Common myeloid progenitor, CD34-positive (primary cell): ENCODE data around the gene MORF4L1.
"Not testable (repeated sequence)": the region's sequence is repeated elsewhere in the genome, so short reads cannot be mapped to it uniquely, and the experiment has no call there.

Experiments
- CTCF ChIA-PET: fragments of 350-600 bp; sonication (Branson Sonifier 250); formaldehyde crosslinking; loops from one replicate; lab custom pipeline; 2021; ENCODE audit warnings: antibody characterized with exemption; lab: Charles Lee
- POLR2A ChIA-PET: fragments of 350-600 bp; sonication (Branson Sonifier 250); formaldehyde crosslinking; loops from one replicate; lab custom pipeline; 2021; ENCODE audit warnings: antibody characterized with exemption; lab: Charles Lee
- DNase-seq, 3 donors: peaks; one replicate each; pipeline versions ENCODE4 v3.0.0 to v3.0.0-alpha.2; 2013
- H3K27ac ChIP-seq, 2 experiments: 1 replicate in 1 of 2; 2 replicates in 1 of 2; pipeline ENCODE4 v1.7.0; 2013; ENCODE audit warnings: inconsistent platforms in 2 of 2, low read length in 2 of 2, mild to moderate bottlenecking in 2 of 2, low read depth in 1 of 2, moderate library complexity in 1 of 2; ENCODE audit not compliant: severe bottlenecking in 2 of 2, insufficient read depth in 1 of 2, poor library complexity in 1 of 2
- H3K27me3 ChIP-seq, 5 experiments: replicated peaks in 2 of 5; 1 replicate in 3 of 5; 2 replicates in 2 of 5; pipeline versions ENCODE4 v1.6.1 to v1.7.0; 2013; ENCODE audit warnings: low read length in 4 of 5, mild to moderate bottlenecking in 2 of 5, moderate library complexity in 2 of 5, inconsistent platforms in 1 of 5; ENCODE audit not compliant: insufficient read depth in 5 of 5, control insufficient read depth in 4 of 5
- H3K36me3 ChIP-seq, 4 experiments: 1 replicate in 2 of 4; 2 replicates in 2 of 4; pipeline versions ENCODE4 v1.6.1 to v1.7.0; 2013; ENCODE audit warnings: low read length in 3 of 4, control low read depth in 1 of 4, mild to moderate bottlenecking in 1 of 4; ENCODE audit not compliant: control insufficient read depth in 4 of 4, insufficient read depth in 4 of 4
- H3K4me1 ChIP-seq, 4 experiments: 1 replicate in 3 of 4; 2 replicates in 1 of 4; pipeline versions ENCODE4 v1.6.1 to v1.7.1; 2013; ENCODE audit warnings: low read length in 3 of 4, mild to moderate bottlenecking in 3 of 4, control low read depth in 1 of 4, inconsistent platforms in 1 of 4, moderate library complexity in 1 of 4; ENCODE audit not compliant: control insufficient read depth in 4 of 4, insufficient read depth in 4 of 4; ENCODE audit errors: control extremely low read depth in 1 of 4
- H3K4me3 ChIP-seq, 7 experiments: 1 replicate in 4 of 7; 2 replicates in 3 of 7; pipeline versions ENCODE4 v1.5.1 to v1.7.0; 2013; ENCODE audit warnings: mild to moderate bottlenecking in 7 of 7, low read length in 6 of 7, moderate library complexity in 6 of 7, inconsistent platforms in 2 of 7, low read depth in 2 of 7, control low read depth in 1 of 7; ENCODE audit not compliant: insufficient read depth in 4 of 7, control insufficient read depth in 1 of 7; ENCODE audit errors: extremely low read depth in 1 of 7
- H3K9me3 ChIP-seq, 5 experiments: 1 replicate in 4 of 5; 2 replicates in 1 of 5; pipeline versions ENCODE4 v1.6.1 to v1.7.1; 2013; ENCODE audit warnings: low read length in 4 of 5, mild to moderate bottlenecking in 2 of 5, inconsistent platforms in 1 of 5, low read depth in 1 of 5, moderate library complexity in 1 of 5; ENCODE audit not compliant: control insufficient read depth in 4 of 5, insufficient read depth in 2 of 5; ENCODE audit errors: control extremely low read depth in 1 of 5
- WGBS: methylation state at CpG from one replicate; pipeline ENCODE4 v1.1.5; 2013; ENCODE audit not compliant: insufficient coverage; 5-methylcytosine and 5-hydroxymethylcytosine counted together

MORF4L1 gene

GRCh38 chr15:78923015-78923414 lies 50.3 kb downstream of the MORF4L1 start:
- Histone ChIP-seq H3K36me3 (peaks cover 11 to 51% (median 42%) of the 10 kb centered on the region in 4 experiments), H3K27ac (no peak overlapping the region), H3K4me3 (no peak overlapping the region), H3K27me3 (no peaks in the 10 kb centered on the region), H3K4me1 (no peaks in the 10 kb centered on the region), H3K9me3 (no peaks in the 10 kb centered on the region)
- ChIA-PET POLR2A (no interaction called here), CTCF (interaction anchor here (2.6 kb wide), 1 partner anchor 13 kb away, joined by 11 read pairs; no protein-coding TSS in a partner anchor)
- WGBS, result 95% methylated on average over 6 of the region's 7 CpGs
- no peak for DNase-seq

DNA sequence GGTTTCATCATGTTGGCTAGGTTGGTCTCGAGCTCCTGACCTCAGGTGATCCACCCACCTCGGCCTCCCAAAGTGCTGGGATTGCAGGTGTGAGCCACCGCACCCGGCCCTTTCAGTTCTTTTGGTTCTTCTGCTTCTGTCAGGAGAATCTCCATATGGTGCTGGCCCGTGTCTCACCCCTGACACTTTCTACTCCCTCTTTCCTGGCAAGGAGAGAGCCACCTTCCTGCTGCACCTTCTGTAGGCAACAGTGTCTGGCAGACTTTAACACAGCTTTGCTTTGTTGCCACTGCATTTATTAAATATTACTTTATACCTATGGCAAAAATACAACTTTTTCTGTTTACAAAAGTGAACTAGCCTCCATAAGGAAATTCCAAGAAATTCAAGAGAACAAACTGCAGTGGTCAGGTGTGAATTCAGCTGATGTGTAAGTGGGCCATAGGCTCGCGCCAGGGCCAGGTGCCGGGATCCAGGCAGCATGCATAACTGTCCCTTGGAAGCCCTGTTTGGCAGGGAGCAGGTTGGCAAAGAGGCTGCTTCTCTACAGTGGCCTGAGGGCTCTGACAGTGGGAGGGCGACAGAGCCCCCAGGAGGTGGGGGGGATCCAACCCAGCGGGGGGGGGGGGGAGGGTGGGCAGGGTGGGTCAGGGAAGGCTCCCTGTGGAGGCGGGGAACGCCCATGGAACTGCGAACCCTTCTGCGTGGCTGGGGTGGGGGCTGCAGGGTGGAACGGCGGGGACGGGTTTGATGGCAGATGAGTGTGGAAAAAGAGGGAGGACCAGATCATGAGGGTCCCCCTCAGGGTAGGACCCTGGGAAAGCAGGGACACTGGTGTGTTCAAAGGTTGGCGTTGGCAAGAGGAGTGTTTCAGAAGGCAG lies 51.0 kb downstream of the MORF4L1 start:
- 97% methylated on average over 14 of the region's 18 CpGs for WGBS
- no peak overlapping the region for H3K4me3 ChIP-seq
- H3K4me1 ChIP-seq, result no peaks in the 10 kb centered on the region
- no peaks in the 10 kb centered on the region for H3K27me3 ChIP-seq
- no peak for DNase-seq
- CTCF ChIA-PET, result interaction anchor here (1.3 to 2.3 kb wide), 3 partner anchors 9 to 103 kb away, joined by 3 to 11 read pairs (median 7); no protein-coding TSS in a partner anchor
- H3K9me3 ChIP-seq, result no peaks in the 10 kb centered on the region
- POLR2A ChIA-PET, result no interaction called here
- H3K36me3 ChIP-seq, result peaks cover 11 to 49% (median 37%) of the 10 kb centered on the region in 4 experiments
- H3K27ac ChIP-seq, result no peak overlapping the region

DNA sequence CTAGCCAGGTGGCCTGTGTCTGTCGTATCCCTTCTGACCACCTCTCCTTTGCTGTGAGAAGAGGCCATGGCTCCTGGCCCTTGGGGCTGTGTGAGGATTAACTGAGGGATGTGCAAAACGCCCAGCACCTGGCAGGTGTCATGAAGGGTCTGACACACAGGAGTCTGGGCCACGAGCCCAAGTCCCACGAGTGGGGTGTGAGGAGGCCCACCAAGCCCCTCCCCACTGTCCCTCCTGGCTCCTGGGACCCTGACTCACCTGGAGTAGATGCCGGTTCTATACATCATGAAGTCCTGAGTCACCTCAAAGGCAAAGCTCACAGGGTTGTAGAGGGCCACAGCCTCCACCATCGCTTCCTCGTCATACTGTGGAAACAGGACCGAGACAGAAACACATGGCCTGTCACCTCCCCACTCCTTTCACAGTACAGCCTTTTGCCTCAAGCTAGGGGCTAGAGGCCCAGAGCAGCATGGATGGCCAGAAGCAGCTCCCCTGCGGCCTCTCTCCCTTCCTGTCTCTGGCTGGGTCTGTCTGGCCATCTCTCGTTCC lies 52.5 kb downstream of the MORF4L1 start:
- H3K4me3 ChIP-seq, result no peak overlapping the region
- H3K27ac ChIP-seq, result no peak overlapping the region
- H3K36me3 ChIP-seq, result peaks cover 6 to 43% (median 33%) of the 10 kb centered on the region in 4 experiments
- no peaks in the 10 kb centered on the region for H3K9me3 ChIP-seq
- 100% methylated on average over 8 of the region's 10 CpGs for WGBS
- no peak for DNase-seq
- H3K4me1 ChIP-seq, result no peaks in the 10 kb centered on the region
- ChIA-PET CTCF (interaction anchor here (1.3 to 2.3 kb wide), 3 partner anchors 10 to 102 kb away, joined by 3 to 11 read pairs (median 7); no protein-coding TSS in a partner anchor), POLR2A (no interaction called here)
- H3K27me3 ChIP-seq, result no peaks in the 10 kb centered on the region

GRCh38 chr15:78925956-78926743 lies 53.5 kb downstream of the MORF4L1 start:
- 97% methylated on average over 5 of the region's 5 CpGs for WGBS
- H3K4me3 ChIP-seq, result no peak overlapping the region
- POLR2A ChIA-PET, result no interaction called here
- DNase-seq, result no peak
- no peak overlapping the region for H3K27ac ChIP-seq
- CTCF ChIA-PET, result interaction anchor here (1.3 to 2.3 kb wide), 3 partner anchors 10 to 81 kb away, joined by 3 to 11 read pairs (median 4); no protein-coding TSS in a partner anchor
- H3K4me1 ChIP-seq, result no peaks in the 10 kb centered on the region
- no peaks in the 10 kb centered on the region for H3K27me3 ChIP-seq
- peaks cover 6 to 39% (median 29%) of the 10 kb centered on the region in 4 experiments for H3K36me3 ChIP-seq
- H3K9me3 ChIP-seq, result no peaks in the 10 kb centered on the region

DNA sequence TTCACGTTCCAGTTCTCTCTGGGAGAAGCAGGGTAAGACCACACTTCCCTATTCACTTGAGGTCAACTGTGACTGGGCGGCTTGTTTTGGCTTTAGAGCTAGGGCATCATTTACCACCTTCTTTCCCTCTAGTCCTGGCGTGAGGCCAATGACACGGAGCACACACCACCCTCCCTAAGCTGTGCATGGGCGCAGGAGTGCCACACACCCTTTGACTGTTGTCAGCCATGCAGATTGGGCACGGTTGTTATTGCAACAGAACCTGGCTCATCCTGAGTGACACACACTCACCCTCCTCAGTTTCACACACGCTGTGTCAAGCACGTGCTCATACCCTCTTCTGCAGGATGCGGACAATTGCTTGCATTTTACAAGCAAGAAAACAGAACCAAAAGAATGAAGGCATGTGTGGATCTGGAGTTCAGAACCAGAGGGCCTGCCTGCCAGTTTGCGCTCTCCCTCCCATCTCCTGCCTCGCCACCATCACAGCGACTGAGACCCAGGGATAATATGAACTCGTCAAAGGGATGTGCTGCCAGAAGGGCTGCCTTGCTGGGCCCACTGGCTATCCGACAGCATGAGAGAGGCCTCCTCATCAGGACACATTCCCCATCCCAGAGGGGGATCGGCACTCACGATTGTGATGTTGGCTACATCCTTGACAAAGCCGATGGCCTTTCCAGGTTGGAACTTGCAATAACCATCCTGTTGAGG lies 54.5 kb downstream of the MORF4L1 start:
- Histone ChIP-seq H3K27me3 (no peaks in the 10 kb centered on the region), H3K9me3 (no peaks in the 10 kb centered on the region), H3K27ac (no peak overlapping the region), H3K4me3 (no peak overlapping the region), H3K36me3 (peaks cover 2 to 29% (median 19%) of the 10 kb centered on the region in 4 experiments), H3K4me1 (no peaks in the 10 kb centered on the region)
- CTCF ChIA-PET, result interaction anchor here (1.5 kb wide), 1 partner anchor 9 kb away, joined by 4 read pairs; no protein-coding TSS in a partner anchor
- 94% methylated on average over 14 of the region's 17 CpGs for WGBS
- POLR2A ChIA-PET, result no interaction called here
- no peak for DNase-seq

- POLR2A ChIA-PET, H3K27me3 ChIP-seq, DNase-seq, H3K27ac ChIP-seq, H3K4me1 ChIP-seq, H3K4me3 ChIP-seq, H3K9me3 ChIP-seq: not testable (repeated sequence)
- CTCF ChIA-PET, result interaction anchor here (0.7 kb wide), 1 partner anchor 257 kb away, joined by 3 read pairs; no protein-coding TSS in a partner anchor
- 100% methylated on average over 8 of the region's 14 CpGs for WGBS
- H3K36me3 ChIP-seq, result peaks cover 2 to 20% (median 12%) of the 10 kb centered on the region in 4 experiments
Observed at GRCh38 chr15:78928176-78928575, 55.5 kb downstream of the MORF4L1 start.
